Epithelial cell of proximal tubule (primary cell): ENCODE results near the gene NFE2L3. TPM values are rescaled to one million over a fixed set of nuclear protein-coding genes. Genes with fewer than 3 reads are reported as not detected.

Experiments used
- DNase-seq: peaks from one replicate; pipeline ENCODE4 v3.0.0-alpha.2; 2011; ENCODE audit warnings: low read depth
- H3K4me3 ChIP-seq: 2 replicates; pipeline ENCODE4 v1.5.1; 2011; ENCODE audit warnings: low read depth, mild to moderate bottlenecking, low read length
- total RNA-seq: library from RNA; depleted of rRNA; stranded (reverse); fragments of >200 nt; gene quantifications from 2 replicates; pipeline ENCODE4 v1.2.3, GENCODE V29; 2015
- TF ChIP-seq, protein P1 (sequence below): conservative IDR thresholded peaks from 2 replicates; pipeline ENCODE4 v1.5.1; 2012; ENCODE audit warnings: low read depth, mild to moderate bottlenecking, low read length

NFE2L3 gene
- total RNA-seq, 1 donor from 2014 or later: 75.6 TPM

DNA sequence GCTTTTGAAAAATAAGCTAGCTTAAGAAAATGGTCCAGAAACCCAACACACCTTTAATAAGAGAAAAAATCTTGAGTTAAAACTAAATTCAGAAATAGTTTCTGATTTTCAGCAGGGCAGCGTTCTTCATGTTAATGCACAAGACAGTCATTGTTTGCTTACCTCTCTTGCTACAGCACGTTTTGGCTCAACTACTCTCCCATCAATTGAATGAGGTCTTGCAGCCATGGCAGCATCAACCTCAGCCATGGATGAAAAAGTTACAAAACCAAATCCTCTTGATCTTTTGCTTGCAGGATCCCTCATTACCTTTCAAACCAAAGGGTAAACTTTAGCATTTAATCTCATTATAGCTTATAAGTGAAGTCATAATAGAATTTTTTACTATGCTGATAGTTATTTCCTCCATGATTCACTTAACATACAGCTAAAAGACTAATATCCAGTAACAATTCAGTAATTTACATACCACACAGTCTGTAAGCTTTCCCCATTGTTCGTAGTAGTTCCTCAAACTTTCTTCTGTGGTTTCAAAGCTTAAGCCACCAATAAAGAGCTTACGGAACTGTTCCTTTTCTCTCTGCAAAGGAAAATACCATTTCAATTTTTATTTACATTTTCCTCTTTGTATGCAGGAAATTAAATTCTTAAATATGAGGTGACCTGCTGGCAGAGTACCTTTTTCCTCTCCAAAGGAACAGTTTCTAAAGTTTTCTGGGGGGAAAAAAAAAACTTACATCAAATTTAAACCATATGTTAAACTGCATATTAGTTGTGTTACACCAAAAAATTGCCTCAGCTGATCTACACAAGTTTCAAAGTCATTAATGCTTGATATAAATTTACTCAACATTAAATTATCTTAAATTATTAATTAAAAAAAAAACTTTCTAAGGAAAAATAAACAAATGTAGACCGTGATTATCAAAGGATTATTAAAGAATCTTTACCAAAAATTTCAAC, 45.4 kb downstream of the NFE2L3 start:
- TF ChIP-seq, protein P1, sequence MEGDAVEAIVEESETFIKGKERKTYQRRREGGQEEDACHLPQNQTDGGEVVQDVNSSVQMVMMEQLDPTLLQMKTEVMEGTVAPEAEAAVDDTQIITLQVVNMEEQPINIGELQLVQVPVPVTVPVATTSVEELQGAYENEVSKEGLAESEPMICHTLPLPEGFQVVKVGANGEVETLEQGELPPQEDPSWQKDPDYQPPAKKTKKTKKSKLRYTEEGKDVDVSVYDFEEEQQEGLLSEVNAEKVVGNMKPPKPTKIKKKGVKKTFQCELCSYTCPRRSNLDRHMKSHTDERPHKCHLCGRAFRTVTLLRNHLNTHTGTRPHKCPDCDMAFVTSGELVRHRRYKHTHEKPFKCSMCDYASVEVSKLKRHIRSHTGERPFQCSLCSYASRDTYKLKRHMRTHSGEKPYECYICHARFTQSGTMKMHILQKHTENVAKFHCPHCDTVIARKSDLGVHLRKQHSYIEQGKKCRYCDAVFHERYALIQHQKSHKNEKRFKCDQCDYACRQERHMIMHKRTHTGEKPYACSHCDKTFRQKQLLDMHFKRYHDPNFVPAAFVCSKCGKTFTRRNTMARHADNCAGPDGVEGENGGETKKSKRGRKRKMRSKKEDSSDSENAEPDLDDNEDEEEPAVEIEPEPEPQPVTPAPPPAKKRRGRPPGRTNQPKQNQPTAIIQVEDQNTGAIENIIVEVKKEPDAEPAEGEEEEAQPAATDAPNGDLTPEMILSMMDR: no peak
- H3K4me3 ChIP-seq: peak overlapping the region; percentile 94
- no peak for DNase-seq

DNA sequence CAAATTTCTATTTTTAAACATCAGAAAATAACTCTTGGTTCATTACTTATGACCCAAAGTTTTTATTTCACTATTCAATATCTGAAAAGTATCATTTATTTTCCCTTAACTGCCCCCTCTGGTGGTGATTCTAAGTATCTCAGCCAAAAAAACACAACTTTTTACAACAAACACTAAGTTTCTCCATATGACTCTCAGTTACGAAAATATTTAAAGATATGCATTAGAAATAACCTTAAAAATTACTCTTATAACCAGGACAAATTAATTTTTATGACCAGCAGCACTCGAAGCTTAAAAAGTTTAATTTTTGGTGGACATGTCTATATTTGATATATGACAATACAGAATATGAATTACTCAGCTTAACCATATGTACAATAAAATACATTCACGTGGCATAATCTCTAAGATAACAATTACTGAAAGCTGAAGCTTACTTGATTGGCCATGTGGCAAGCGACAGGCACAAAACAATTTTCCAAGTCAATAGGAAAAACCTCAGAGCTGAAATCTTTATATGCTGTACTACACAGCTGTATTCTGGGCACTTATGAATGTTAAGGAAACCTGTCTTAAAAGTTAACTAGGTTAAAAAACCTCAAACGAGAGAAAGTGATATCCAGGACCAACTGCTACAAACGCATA, 46.3 kb downstream of the NFE2L3 start:
- DNase-seq: no peak
- peak overlapping the region; percentile 94 for H3K4me3 ChIP-seq
- TF ChIP-seq, protein P1: peak; percentile 64

DNA sequence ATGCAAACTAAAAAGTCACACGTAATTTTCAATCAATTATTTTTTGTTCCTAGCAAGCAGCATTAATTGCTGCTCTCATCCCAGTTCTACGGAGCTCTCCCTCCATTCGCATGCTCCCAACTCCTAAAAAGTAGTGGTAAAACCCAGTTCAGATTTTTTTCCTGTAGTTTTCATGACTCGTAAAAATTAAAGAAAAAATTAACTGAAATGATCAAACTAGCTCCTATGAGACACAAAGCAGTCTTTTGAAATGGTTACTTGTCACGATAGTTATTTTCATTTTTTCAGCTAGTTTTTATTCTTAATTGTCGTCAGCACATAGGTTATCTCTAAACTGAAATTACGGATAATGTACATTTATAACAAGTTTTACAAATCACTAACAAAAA, 46.8 kb downstream of the NFE2L3 start:
- H3K4me3 ChIP-seq: peak overlapping the region; percentile 94
- TF ChIP-seq, protein P1: no peak
- DNase-seq: no peak

DNA sequence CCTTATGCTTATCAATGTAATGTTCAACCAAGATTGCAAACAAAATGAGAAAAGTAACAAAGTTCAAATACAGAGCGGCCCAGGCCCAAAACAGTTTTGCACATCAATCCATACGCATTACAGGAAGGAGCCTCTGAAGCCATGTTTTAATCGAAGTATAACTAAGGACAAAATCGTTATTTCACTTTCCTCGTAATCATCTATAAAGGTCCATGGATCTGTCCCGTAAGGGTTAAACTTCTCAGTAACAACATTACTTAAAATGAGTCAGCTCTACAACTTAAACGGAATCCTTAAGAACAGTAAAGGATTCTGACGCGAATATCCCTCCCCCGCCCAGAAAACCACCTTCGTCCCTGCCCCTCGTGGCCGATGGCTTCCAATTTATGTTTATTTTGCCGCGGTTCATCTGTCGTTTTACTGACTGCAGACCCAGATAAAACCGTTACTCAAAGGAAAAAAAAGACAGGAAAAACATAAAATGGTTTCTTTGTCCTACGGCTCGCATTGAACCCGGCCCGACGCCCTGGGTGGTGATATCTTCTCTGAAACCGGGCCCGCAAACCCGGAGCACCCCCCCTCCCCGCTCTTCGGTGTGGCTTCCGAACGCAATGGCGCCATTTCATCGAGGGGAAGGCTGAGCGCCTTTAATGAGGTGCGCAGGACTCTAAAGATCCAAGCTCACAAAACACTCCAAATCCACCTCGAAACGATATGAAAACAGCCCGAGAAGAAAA, 47.5 kb downstream of the NFE2L3 start:
- no peak for DNase-seq
- TF ChIP-seq, protein P1: no peak
- H3K4me3 ChIP-seq: peak overlapping the region; percentile 94

DNA sequence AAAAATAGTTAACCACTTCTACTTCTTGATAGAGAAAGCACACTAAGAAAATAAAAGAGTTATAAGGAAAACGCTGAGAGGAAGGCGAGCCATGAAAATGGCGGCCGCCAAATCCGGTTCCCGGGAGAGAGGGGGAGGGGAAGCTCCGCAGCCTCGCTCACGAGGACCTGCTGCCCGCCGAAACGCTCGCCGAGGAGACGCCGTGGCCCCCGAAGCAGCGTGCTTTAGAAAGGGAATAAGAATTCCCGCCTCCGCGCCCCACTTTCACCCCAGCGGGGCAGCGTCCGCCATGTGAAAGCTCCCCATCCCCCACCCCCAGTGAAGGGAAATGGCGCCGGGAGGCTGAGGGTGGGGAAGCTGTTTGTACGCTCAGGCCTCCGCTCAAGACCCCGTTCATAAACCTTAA, 48.0 kb downstream of the NFE2L3 start:
- H3K4me3 ChIP-seq: peak overlapping the region; percentile 94
- DNase-seq: no peak
- TF ChIP-seq, protein P1: no peak

DNA sequence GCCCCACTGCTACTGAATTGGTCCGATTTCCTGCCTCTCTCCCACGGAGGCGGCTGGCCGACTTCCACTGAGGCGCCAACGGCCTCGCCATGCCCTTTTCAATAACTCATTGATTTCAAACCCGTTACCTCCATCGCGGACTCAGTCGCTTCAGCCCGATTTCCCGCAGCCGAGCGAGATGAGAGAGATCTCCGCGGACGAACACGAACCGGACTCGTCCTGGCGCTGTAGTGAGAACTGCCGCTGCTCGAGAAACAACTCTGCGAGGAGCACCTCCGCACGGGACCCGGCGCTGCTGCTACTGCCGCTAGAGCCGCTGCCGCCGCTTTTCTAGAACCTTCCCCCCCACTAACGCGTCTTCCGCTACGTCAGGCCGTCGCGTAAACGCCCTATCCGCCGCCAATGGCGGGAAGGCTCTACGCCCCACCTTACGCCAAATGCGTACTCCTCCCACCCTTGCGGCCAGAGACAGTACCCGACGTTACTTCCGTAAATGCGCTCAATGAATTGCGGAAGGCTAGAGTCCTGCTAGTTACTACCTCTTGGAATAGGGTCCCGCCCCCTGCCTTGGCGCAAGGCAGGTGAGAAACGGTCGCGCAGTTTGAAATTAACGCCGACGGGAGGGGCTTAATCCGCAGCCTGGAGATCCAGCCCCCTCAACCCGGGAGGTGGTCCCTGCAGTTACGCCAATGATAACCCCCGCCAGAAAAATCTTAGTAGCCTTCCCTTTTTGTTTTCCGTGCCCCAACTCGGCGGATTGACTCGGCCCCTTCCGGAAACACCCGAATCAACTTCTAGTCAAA, 48.6 kb downstream of the NFE2L3 start, which contains the start of gene HNRNPA2B1:
HNRNPA2B1 (minus strand) TSS at position 303 of the 803 bp plus-strand sequence; CDS start at position 134, 169 bp downstream.
- peak; percentile 84 for DNase-seq
- peak within 1 kb of the TSS; percentile 94 for H3K4me3 ChIP-seq
- TF ChIP-seq, protein P1: no peak
